ENCODE results near the gene MAP4K4. TPM values are rescaled to one million over a fixed set of nuclear protein-coding genes. Genes with fewer than 3 reads are reported as not detected.
"Not testable (repeated sequence)": the region's sequence is repeated elsewhere in the genome, so short reads cannot be mapped to it uniquely, and the experiment has no call there.

The MAP4K4 gene
- total and polyA plus RNA-seq, 3 experiments from 2014 or later = 13.5 to 36.0 (median 30.8) TPM

DNA sequence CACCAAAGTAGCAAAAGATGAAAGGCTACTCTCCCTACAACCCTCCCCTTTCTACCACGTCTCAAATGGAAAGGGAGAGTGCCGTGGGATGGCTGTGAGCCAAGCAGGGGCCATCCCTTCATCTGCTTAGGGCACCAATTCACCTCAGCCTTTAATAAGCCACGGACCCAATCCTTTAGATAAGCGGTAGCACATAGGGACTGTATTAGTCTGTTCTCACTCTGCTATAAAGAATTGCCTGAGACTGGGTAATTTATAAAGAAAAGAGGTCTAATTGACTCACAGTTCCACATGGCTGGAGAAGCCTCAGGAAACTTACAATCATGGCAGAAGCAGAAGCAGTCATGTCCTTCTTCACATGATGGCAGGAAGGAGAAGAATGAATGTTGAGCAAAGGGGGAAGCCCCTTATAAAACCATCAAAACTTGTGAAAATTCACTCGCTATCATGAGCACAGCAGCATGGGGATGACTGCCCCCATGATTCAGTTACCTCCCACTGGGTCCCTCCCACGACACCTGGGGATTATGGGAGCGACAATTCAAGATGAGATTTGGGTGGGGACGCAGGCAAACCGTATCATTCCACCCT is 208.3 kb downstream of the MAP4K4 start:
- no peak overlapping the region for H3K27ac Mint-ChIP-seq
- no peak overlapping the region for H3K4me3 Mint-ChIP-seq
- ChIA-PET POLR2A (no interaction called here), CTCF (no interaction called here)
- H3K36me3 Mint-ChIP-seq = peaks cover 0 to 14% (median 0%) of the 10 kb centered on the region in 3 donors
- H3K27me3 Mint-ChIP-seq = peaks cover 30 to 47% of the 10 kb centered on the region in 2 donors
- Histone ChIP-seq H3K4me3 (ENCODE audit: low read length) (no peak overlapping the region), H3K9me3 (ENCODE audit: low read length) (peaks cover 4% of the 10 kb centered on the region), H3K27ac (ENCODE audit: low read depth, low read length) (no peak overlapping the region), H3K36me3 (ENCODE audit: insufficient read depth, low read length) (no peaks in the 10 kb centered on the region), H3K27me3 (ENCODE audit: insufficient read depth, low read length, poor library complexity, severe bottlenecking) (no peaks in the 10 kb centered on the region), H3K4me1 (ENCODE audit: insufficient read depth, low read length) (no peaks in the 10 kb centered on the region)
- no peak for DNase-seq
- H3K9me3 Mint-ChIP-seq = peaks cover 19 to 38% (median 26%) of the 10 kb centered on the region in 5 donors
- no peaks in the 10 kb centered on the region for H3K4me1 Mint-ChIP-seq

- Histone ChIP-seq H3K27me3 (ENCODE audit: insufficient read depth, low read length, poor library complexity, severe bottlenecking) (no peaks in the 10 kb centered on the region), H3K36me3 (ENCODE audit: insufficient read depth, low read length) (no peaks in the 10 kb centered on the region), H3K4me3 (ENCODE audit: low read length) (no peak overlapping the region), H3K4me1 (ENCODE audit: insufficient read depth, low read length) (no peaks in the 10 kb centered on the region), H3K9me3 (ENCODE audit: low read length) (peaks cover 4% of the 10 kb centered on the region), H3K27ac (ENCODE audit: low read depth, low read length) (no peak overlapping the region)
- Mint-ChIP-seq H3K27me3 (peaks cover 22 to 64% of the 10 kb centered on the region in 2 donors), H3K4me3 (no peak overlapping the region), H3K9me3 (peaks cover 14 to 38% (median 23%) of the 10 kb centered on the region in 5 donors), H3K36me3 (peaks cover 0 to 15% (median 0%) of the 10 kb centered on the region in 3 donors), H3K4me1 (no peaks in the 10 kb centered on the region), H3K27ac (no peak overlapping the region)
- ChIA-PET CTCF (no interaction called here), POLR2A (no interaction called here)
- DNase-seq = no peak
These were observed 212.3 kb downstream of the MAP4K4 start for GRCh38 chr2:101909760-101910159.

DNA sequence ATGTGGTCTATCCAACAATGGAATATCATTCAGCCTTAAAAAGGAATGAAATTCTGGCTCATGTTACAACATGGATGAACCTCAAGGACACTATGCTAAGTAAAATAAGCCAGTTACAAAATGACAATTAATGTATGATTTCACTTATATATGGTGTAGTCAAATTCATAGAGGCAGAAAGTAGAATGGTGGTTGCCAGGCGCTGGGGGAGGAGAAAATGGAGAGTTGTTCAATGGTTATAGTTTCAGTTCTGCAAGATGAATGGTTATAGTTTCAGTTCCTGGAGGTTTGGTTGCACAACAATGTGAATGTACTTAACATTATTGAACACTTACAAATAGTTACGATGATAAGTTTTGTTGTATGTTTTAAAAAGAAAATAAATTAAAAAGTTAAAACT is 215.0 kb downstream of the MAP4K4 start:
- no peak overlapping the region for H3K27ac ChIP-seq (ENCODE audit: low read depth, low read length)

DNA sequence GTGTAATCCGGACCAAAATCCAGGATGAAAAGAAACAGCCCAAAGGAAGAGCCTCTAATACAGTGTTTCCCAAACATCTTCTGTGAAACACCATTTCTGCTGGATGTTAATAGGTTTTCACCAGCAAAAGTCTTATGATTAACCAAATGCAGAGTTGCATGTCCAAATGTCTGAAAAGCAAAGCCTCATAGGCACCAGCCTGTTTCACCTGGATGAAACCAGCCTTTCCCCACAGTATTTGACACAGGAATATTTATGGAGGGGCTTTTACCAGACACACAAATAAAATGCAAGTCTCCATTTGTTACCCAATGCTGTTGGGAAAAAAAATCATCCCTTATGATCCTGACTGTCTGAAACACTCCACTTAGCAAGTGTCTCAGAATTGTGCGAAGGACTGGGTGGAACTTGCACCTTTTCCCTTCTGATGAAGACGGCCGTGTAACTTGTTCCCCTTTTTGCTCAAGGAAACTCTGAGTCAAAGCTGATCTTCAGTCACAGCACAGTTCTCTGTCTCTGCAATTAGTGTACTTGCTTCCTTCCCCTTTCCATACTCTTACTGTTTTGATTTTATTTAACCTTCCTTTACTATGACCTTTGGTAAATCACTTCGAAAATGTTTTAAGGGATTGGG is 223.9 kb downstream of the MAP4K4 start:
- ChIA-PET CTCF (no interaction called here), POLR2A (no interaction called here)
- Mint-ChIP-seq H3K9me3 (peaks cover 17 to 28% (median 26%) of the 10 kb centered on the region in 5 donors), H3K36me3 (peaks cover 0 to 27% (median 6%) of the 10 kb centered on the region in 3 donors), H3K4me1 (no peaks in the 10 kb centered on the region), H3K27me3 (peaks cover 2 to 11% of the 10 kb centered on the region in 2 donors), H3K4me3 (no peak overlapping the region), H3K27ac (no peak overlapping the region)
- H3K36me3 ChIP-seq (ENCODE audit: insufficient read depth, low read length) = no peaks in the 10 kb centered on the region
- no peaks in the 10 kb centered on the region for H3K27me3 ChIP-seq (ENCODE audit: insufficient read depth, low read length, poor library complexity, severe bottlenecking)
- H3K27ac ChIP-seq (ENCODE audit: low read depth, low read length) = no peak overlapping the region
- H3K9me3 ChIP-seq (ENCODE audit: low read length) = no peaks in the 10 kb centered on the region
- DNase-seq = no peak
- H3K4me1 ChIP-seq (ENCODE audit: insufficient read depth, low read length) = no peaks in the 10 kb centered on the region
- H3K4me3 ChIP-seq (ENCODE audit: low read length) = no peak overlapping the region

More for the DNA sequence above, 215.0 kb downstream of the MAP4K4 start:
- DNase-seq = no peak
- no peaks in the 10 kb centered on the region for H3K36me3 ChIP-seq (ENCODE audit: insufficient read depth, low read length)
- ChIA-PET CTCF (no interaction called here), POLR2A (no interaction called here)
- no peak overlapping the region for H3K4me3 ChIP-seq (ENCODE audit: low read length)
- Mint-ChIP-seq H3K27ac (no peak overlapping the region), H3K4me3 (no peak overlapping the region), H3K36me3 (peaks cover 0 to 15% (median 0%) of the 10 kb centered on the region in 3 donors), H3K9me3 (peaks cover 11 to 17% (median 11%) of the 10 kb centered on the region in 5 donors), H3K27me3 (peaks cover 10 to 54% of the 10 kb centered on the region in 2 donors), H3K4me1 (no peaks in the 10 kb centered on the region)
- no peaks in the 10 kb centered on the region for H3K27me3 ChIP-seq (ENCODE audit: insufficient read depth, low read length, poor library complexity, severe bottlenecking)
- no peaks in the 10 kb centered on the region for H3K4me1 ChIP-seq (ENCODE audit: insufficient read depth, low read length)
- peaks cover 4% of the 10 kb centered on the region for H3K9me3 ChIP-seq (ENCODE audit: low read length)

DNA sequence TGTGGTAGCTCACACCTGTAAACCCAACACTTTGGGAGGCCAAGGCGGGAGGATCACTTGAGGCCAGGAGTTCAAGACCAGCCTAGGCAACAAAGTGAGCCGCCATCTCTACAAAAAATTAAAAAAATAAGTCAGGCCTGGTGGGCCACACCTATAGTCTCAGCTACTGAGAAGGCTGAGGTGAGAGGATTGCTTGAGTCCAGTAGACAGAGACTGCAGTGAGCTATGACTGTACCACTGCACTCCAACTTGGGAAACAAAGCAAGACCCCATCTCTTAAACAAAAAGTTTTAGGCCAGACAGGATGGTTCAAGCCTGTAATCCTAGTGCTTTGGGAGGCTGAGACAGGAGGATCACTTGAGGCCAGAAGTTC is 224.4 kb downstream of the MAP4K4 start:
- Mint-ChIP-seq H3K4me3 (no peak overlapping the region), H3K36me3 (peaks cover 0 to 32% (median 8%) of the 10 kb centered on the region in 3 donors), H3K9me3 (peaks cover 22 to 33% (median 31%) of the 10 kb centered on the region in 5 donors), H3K27ac (no peak overlapping the region), H3K27me3 (peaks cover 2 to 13% of the 10 kb centered on the region in 2 donors), H3K4me1 (no peaks in the 10 kb centered on the region)
- no peak overlapping the region for H3K4me3 ChIP-seq (ENCODE audit: low read length)
- no peaks in the 10 kb centered on the region for H3K36me3 ChIP-seq (ENCODE audit: insufficient read depth, low read length)
- H3K27me3 ChIP-seq (ENCODE audit: insufficient read depth, low read length, poor library complexity, severe bottlenecking) = no peaks in the 10 kb centered on the region
- CTCF ChIA-PET = no interaction called here
- no peak for DNase-seq
- no peaks in the 10 kb centered on the region for H3K9me3 ChIP-seq (ENCODE audit: low read length)
- no peak overlapping the region for H3K27ac ChIP-seq (ENCODE audit: low read depth, low read length)
- POLR2A ChIA-PET = no interaction called here
- no peaks in the 10 kb centered on the region for H3K4me1 ChIP-seq (ENCODE audit: insufficient read depth, low read length)

GRCh38 chr2:101924311-101924710 is 226.8 kb downstream of the MAP4K4 start:
- H3K27ac ChIP-seq (ENCODE audit: low read depth, low read length); H3K9me3 ChIP-seq (ENCODE audit: low read length); H3K4me3 ChIP-seq (ENCODE audit: low read length); H3K36me3 ChIP-seq (ENCODE audit: insufficient read depth, low read length); H3K4me1 Mint-ChIP-seq; H3K27me3 ChIP-seq (ENCODE audit: insufficient read depth, low read length, poor library complexity, severe bottlenecking); DNase-seq; H3K4me1 ChIP-seq (ENCODE audit: insufficient read depth, low read length); H3K27ac Mint-ChIP-seq; POLR2A ChIA-PET; CTCF ChIA-PET; H3K4me3 Mint-ChIP-seq: not testable (repeated sequence)
- Mint-ChIP-seq H3K27me3 (peaks cover 2 to 11% of the 10 kb centered on the region in 2 donors), H3K36me3 (peaks cover 0 to 40% (median 10%) of the 10 kb centered on the region in 3 donors), H3K9me3 (peaks cover 31 to 43% (median 38%) of the 10 kb centered on the region in 5 donors)

- H3K36me3 Mint-ChIP-seq = peaks cover 0 to 32% (median 6%) of the 10 kb centered on the region in 3 donors
- ChIA-PET CTCF (no interaction called here), POLR2A (no interaction called here)
- Histone ChIP-seq H3K27me3 (ENCODE audit: insufficient read depth, low read length, poor library complexity, severe bottlenecking) (no peaks in the 10 kb centered on the region), H3K4me3 (ENCODE audit: low read length) (no peak overlapping the region), H3K27ac (ENCODE audit: low read depth, low read length) (no peak overlapping the region), H3K4me1 (ENCODE audit: insufficient read depth, low read length) (no peaks in the 10 kb centered on the region), H3K36me3 (ENCODE audit: insufficient read depth, low read length) (no peaks in the 10 kb centered on the region), H3K9me3 (ENCODE audit: low read length) (no peaks in the 10 kb centered on the region)
- DNase-seq = no peak
- H3K9me3 Mint-ChIP-seq = peaks cover 13 to 26% (median 22%) of the 10 kb centered on the region in 5 donors
- H3K4me3 Mint-ChIP-seq = no peak overlapping the region
- no peaks in the 10 kb centered on the region for H3K4me1 Mint-ChIP-seq
- peaks cover 6 to 32% of the 10 kb centered on the region in 2 donors for H3K27me3 Mint-ChIP-seq
- no peak overlapping the region for H3K27ac Mint-ChIP-seq
These were observed 232.5 kb downstream of the MAP4K4 start for GRCh38 chr2:101930019-101930418.

DNA sequence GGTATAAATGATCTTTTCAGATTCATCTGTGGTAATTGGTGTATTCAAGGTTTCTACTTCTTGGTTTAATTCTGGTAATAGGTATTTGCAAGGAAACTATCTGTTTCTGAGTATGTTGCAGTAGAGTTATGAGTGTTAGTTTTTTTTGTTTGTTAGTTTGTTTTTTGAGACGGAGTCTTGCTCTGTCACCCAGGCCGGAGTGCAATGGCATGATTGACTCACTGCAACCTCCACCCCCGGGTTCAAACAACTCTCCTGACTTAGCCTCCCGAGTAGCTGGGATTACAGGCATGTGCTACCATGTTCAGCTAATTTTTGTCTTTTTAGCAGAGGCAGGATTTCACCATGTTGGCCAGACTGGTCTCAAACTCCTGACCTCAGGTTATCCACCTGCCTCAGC is 233.3 kb downstream of the MAP4K4 start:
- ChIA-PET POLR2A (no interaction called here), CTCF (no interaction called here)
- Mint-ChIP-seq H3K36me3 (peaks cover 0 to 25% (median 4%) of the 10 kb centered on the region in 3 donors), H3K9me3 (peaks cover 9 to 20% (median 17%) of the 10 kb centered on the region in 5 donors), H3K27me3 (peaks cover 6 to 32% of the 10 kb centered on the region in 2 donors), H3K4me3 (no peak overlapping the region), H3K27ac (no peak overlapping the region), H3K4me1 (no peaks in the 10 kb centered on the region)
- H3K27me3 ChIP-seq (ENCODE audit: insufficient read depth, low read length, poor library complexity, severe bottlenecking) = no peaks in the 10 kb centered on the region
- no peaks in the 10 kb centered on the region for H3K4me1 ChIP-seq (ENCODE audit: insufficient read depth, low read length)
- H3K4me3 ChIP-seq (ENCODE audit: low read length) = no peak overlapping the region
- DNase-seq = no peak
- no peak overlapping the region for H3K27ac ChIP-seq (ENCODE audit: low read depth, low read length)
- H3K36me3 ChIP-seq (ENCODE audit: insufficient read depth, low read length) = no peaks in the 10 kb centered on the region
- H3K9me3 ChIP-seq (ENCODE audit: low read length) = no peaks in the 10 kb centered on the region

Data from CD8-positive, alpha-beta memory T cell (primary cell).